Measurements from ENCODE around the gene PRKG1.
"Not testable (repeated sequence)": the region's sequence is repeated elsewhere in the genome, so short reads cannot be mapped to it uniquely, and the experiment has no call there.

PRKG1 gene

GRCh38 chr10:51445588-51445987, 371.3 kb downstream of the PRKG1 start:
- no peak for DNase-seq

- no peak for DNase-seq
Observed at GRCh38 chr10:51447119-51447518, 372.8 kb downstream of the PRKG1 start.

GRCh38 chr10:51455762-51456161, 381.5 kb downstream of the PRKG1 start:
- DNase-seq, result not testable (repeated sequence)

GRCh38 chr10:51459476-51459875, 385.2 kb downstream of the PRKG1 start:
- DNase-seq, result no peak

GRCh38 chr10:51462076-51462779, 387.9 kb downstream of the PRKG1 start:
- DNase-seq, result no peak

- DNase-seq, result no peak
Observed at GRCh38 chr10:51468424-51468823, 394.1 kb downstream of the PRKG1 start.

GRCh38 chr10:51469686-51470085, 395.4 kb downstream of the PRKG1 start:
- DNase-seq, result no peak

- no peak for DNase-seq
Observed at GRCh38 chr10:51471271-51471670, 397.0 kb downstream of the PRKG1 start.

GRCh38 chr10:51472154-51472553, 397.9 kb downstream of the PRKG1 start:
- no peak for DNase-seq

GRCh38 chr10:51479711-51480110, 405.4 kb downstream of the PRKG1 start:
- no peak for DNase-seq

GRCh38 chr10:51485668-51486067, 411.4 kb downstream of the PRKG1 start:
- DNase-seq, result no peak

GRCh38 chr10:51487576-51487975, 413.3 kb downstream of the PRKG1 start:
- DNase-seq, result no peak

- no peak for DNase-seq
Observed at GRCh38 chr10:51488766-51489408, 414.6 kb downstream of the PRKG1 start.

GRCh38 chr10:51498424-51498823, 424.1 kb downstream of the PRKG1 start:
- DNase-seq, result no peak

GRCh38 chr10:51501396-51501795, 427.1 kb downstream of the PRKG1 start:
- DNase-seq, result no peak

- DNase-seq, result no peak
Observed at GRCh38 chr10:51502124-51502523, 427.8 kb downstream of the PRKG1 start.

- DNase-seq, result no peak
Observed at GRCh38 chr10:51503378-51503777, 429.1 kb downstream of the PRKG1 start.

- DNase-seq, result no peak
Observed at GRCh38 chr10:51507476-51507875, 433.2 kb downstream of the PRKG1 start.

GRCh38 chr10:51508156-51508555, 433.9 kb downstream of the PRKG1 start:
- DNase-seq, result no peak

GRCh38 chr10:51510231-51510630, 435.9 kb downstream of the PRKG1 start:
- no peak for DNase-seq

GRCh38 chr10:51521605-51522004, 447.3 kb downstream of the PRKG1 start:
- DNase-seq, result no peak

GRCh38 chr10:51522858-51523257, 448.6 kb downstream of the PRKG1 start:
- no peak for DNase-seq

- no peak for DNase-seq
Observed at GRCh38 chr10:51523440-51523839, 449.2 kb downstream of the PRKG1 start.

- no peak for DNase-seq
Observed at GRCh38 chr10:51524041-51524440, 449.8 kb downstream of the PRKG1 start.

Data from DMS79 treated with DMSO at 0.1 percent for 48 hours (cell line).